Esophagus squamous epithelium (tissue), 4 donors: ENCODE results near the gene BLOC1S2.
"Not testable (repeated sequence)": the region's sequence is repeated elsewhere in the genome, so short reads cannot be mapped to it uniquely, and the experiment has no call there.

Experiments used
- POLR2A ChIP-seq, 4 donors: fragments of 450-650 bp; IDR thresholded peaks; one replicate each; pipeline ENCODE4 v1.6.1; 2017; ENCODE audit warnings: antibody characterized with exemption in 4 of 4, mild to moderate bottlenecking in 4 of 4, moderate library complexity in 3 of 4
- TF ChIP-seq, protein P1 (sequence below), 6 experiments: fragments of 450-650 bp in 4 of 6; fragments of 200-600 bp in 2 of 6; sonication (generic) in 2 of 6; IDR thresholded peaks; one replicate each; pipeline ENCODE4 v1.5.1; 2016 to 2019; ENCODE audit warnings: antibody characterized with exemption in 6 of 6, mild to moderate bottlenecking in 4 of 6, moderate library complexity in 4 of 6

- not testable (repeated sequence) for TF ChIP-seq POLR2A (IDR thresholded peaks at IDR 0.05)
- TF ChIP-seq, protein P1, sequence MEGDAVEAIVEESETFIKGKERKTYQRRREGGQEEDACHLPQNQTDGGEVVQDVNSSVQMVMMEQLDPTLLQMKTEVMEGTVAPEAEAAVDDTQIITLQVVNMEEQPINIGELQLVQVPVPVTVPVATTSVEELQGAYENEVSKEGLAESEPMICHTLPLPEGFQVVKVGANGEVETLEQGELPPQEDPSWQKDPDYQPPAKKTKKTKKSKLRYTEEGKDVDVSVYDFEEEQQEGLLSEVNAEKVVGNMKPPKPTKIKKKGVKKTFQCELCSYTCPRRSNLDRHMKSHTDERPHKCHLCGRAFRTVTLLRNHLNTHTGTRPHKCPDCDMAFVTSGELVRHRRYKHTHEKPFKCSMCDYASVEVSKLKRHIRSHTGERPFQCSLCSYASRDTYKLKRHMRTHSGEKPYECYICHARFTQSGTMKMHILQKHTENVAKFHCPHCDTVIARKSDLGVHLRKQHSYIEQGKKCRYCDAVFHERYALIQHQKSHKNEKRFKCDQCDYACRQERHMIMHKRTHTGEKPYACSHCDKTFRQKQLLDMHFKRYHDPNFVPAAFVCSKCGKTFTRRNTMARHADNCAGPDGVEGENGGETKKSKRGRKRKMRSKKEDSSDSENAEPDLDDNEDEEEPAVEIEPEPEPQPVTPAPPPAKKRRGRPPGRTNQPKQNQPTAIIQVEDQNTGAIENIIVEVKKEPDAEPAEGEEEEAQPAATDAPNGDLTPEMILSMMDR (IDR thresholded peaks at IDR 0.05) = not testable (repeated sequence)
Measured at GRCh38 chr10:100285326-100285725, 1.2 kb downstream of the BLOC1S2 start.
